H1 (cell line): ENCODE results near the gene CDKN3. TPM values are rescaled to one million over a fixed set of nuclear protein-coding genes. Genes with fewer than 3 reads are reported as not detected.

Source experiments
- CTCF ChIA-PET: fragments of 300-600 bp; sonication (Branson Sonifier 250); formaldehyde crosslinking; loops from one replicate; lab custom pipeline; 2021; ENCODE audit not compliant: partially characterized antibody; lab: Charles Lee
- POLR2A ChIA-PET: fragments of 300-600 bp; sonication (Branson Sonifier 250); formaldehyde crosslinking; loops from one replicate; lab custom pipeline; 2021; ENCODE audit warnings: inconsistent platforms; ENCODE audit not compliant: partially characterized antibody; lab: Charles Lee
- DNase-seq, 2 experiments: peaks; one replicate each; pipeline versions ENCODE4 v3.0.0 to v3.0.0-alpha.2; 2010 to 2022; ENCODE audit warnings: low spot score in 2 of 2, low read depth in 1 of 2, mixed read lengths in 1 of 2
- FAIRE-seq: peaks from 2 replicates; lab custom pipeline; 2011; peaks lifted over from hg19 to GRCh38; lab: Jason Lieb, UNC
- H2AFZ ChIP-seq: 2 replicates; pipeline ENCODE4 v1.8.1; 2012; ENCODE audit warnings: low read length, inconsistent platforms
- H2AK5ac ChIP-seq: 2 replicates; pipeline ENCODE4 v1.6.1; 2013; ENCODE audit warnings: low read depth, low read length
- H2BK120ac ChIP-seq: replicated peaks from 2 replicates; pipeline ENCODE3; 2013; ENCODE audit warnings: low read depth, low read length, inconsistent platforms
- H2BK12ac ChIP-seq: 2 replicates; pipeline ENCODE4 v1.6.1; 2013; ENCODE audit warnings: low read depth, low read length
- H2BK15ac ChIP-seq: 2 replicates; pipeline ENCODE4 v1.6.1; 2013; ENCODE audit warnings: low read length
- H2BK20ac ChIP-seq: 2 replicates; pipeline ENCODE4 v1.6.1; 2013; ENCODE audit warnings: low read length
- H2BK5ac ChIP-seq: 2 replicates; pipeline ENCODE4 v1.6.1; 2013; ENCODE audit warnings: low read depth, low read length
- H3K14ac ChIP-seq: 2 replicates; pipeline ENCODE4 v1.6.1; 2013; ENCODE audit warnings: inconsistent platforms; ENCODE audit not compliant: insufficient read length
- H3K18ac ChIP-seq: 2 replicates; pipeline ENCODE4 v1.6.1; 2013; ENCODE audit warnings: low read length; ENCODE audit errors: extremely low read depth
- H3K23ac ChIP-seq: 2 replicates; pipeline ENCODE4 v1.6.1; 2013; ENCODE audit warnings: inconsistent platforms; ENCODE audit not compliant: insufficient read length
- H3K23me2 ChIP-seq: 2 replicates; pipeline ENCODE4 v1.6.1; 2013; ENCODE audit warnings: low read depth, low read length
- H3K27ac ChIP-seq: 2 replicates; pipeline ENCODE4 v1.6.1; 2011; ENCODE audit warnings: low read depth, low read length, inconsistent platforms
- H3K27me3 ChIP-seq, 4 experiments: replicated peaks in 1 of 4; 1 replicate in 1 of 4; 2 replicates in 3 of 4; pipeline versions ENCODE4 v1.6.1 to v1.8.1; 2011 to 2013; ENCODE audit warnings: low read length in 3 of 4, mild to moderate bottlenecking in 3 of 4, inconsistent platforms in 2 of 4, mixed read lengths in 2 of 4, moderate library complexity in 1 of 4; ENCODE audit not compliant: control insufficient read depth in 3 of 4, insufficient read depth in 3 of 4; ENCODE audit errors: extremely low read depth in 1 of 4
- H3K36me3 ChIP-seq, 4 experiments: 2 replicates each; pipeline versions ENCODE4 v1.6.1 to v1.8.1; 2011 to 2013; ENCODE audit warnings: mild to moderate bottlenecking in 4 of 4, low read length in 3 of 4, moderate library complexity in 2 of 4, control low read depth in 1 of 4, inconsistent platforms in 1 of 4; ENCODE audit not compliant: insufficient read depth in 4 of 4, control insufficient read depth in 2 of 4
- H3K4ac ChIP-seq: replicated peaks from 2 replicates; pipeline ENCODE3; 2013; ENCODE audit warnings: low read length, low read depth, mixed read lengths, inconsistent platforms; ENCODE audit not compliant: insufficient read length
- H3K4me1 ChIP-seq, 4 experiments: replicated peaks in 1 of 4; 1 replicate in 1 of 4; 2 replicates in 3 of 4; pipeline versions ENCODE4 v1.6.1 to v1.8.1; 2011 to 2013; ENCODE audit warnings: low read length in 3 of 4, inconsistent platforms in 2 of 4, mixed read lengths in 1 of 4; ENCODE audit not compliant: insufficient read depth in 4 of 4, control insufficient read depth in 3 of 4
- H3K4me2 ChIP-seq, 2 experiments: 2 replicates each; pipeline versions ENCODE4 v1.6.1 to v1.8.1; 2011 to 2013; ENCODE audit warnings: low read depth in 2 of 2, low read length in 2 of 2, control low read depth in 1 of 2, inconsistent platforms in 1 of 2, mild to moderate bottlenecking in 1 of 2; ENCODE audit not compliant: insufficient read depth in 1 of 2
- H3K4me3 ChIP-seq, 4 experiments: fragments of 200-600, 300-600 bp in 1 of 4; sonication (generic), shearing (Covaris generic), sonication (Bioruptor Twin) in 1 of 4; 2 replicates each; pipeline versions ENCODE4 v1.5.1 to v1.8.1; 2011 to 2016; ENCODE audit warnings: low read length in 4 of 4, low read depth in 3 of 4, control low read depth in 2 of 4, inconsistent platforms in 2 of 4, mild to moderate bottlenecking in 2 of 4, mixed read lengths in 1 of 4, moderate library complexity in 1 of 4; ENCODE audit not compliant: insufficient read depth in 2 of 4; ENCODE audit errors: extremely low read depth in 1 of 4
- H3K56ac ChIP-seq: replicated peaks from 2 replicates; pipeline ENCODE3; 2013; ENCODE audit warnings: low read depth, mild to moderate bottlenecking, mixed read lengths, low read length, inconsistent platforms; ENCODE audit not compliant: insufficient read length
- H3K79me1 ChIP-seq: 2 replicates; pipeline ENCODE4 v1.6.1; 2013; ENCODE audit warnings: low read depth, low read length, control low read depth
- H3K79me2 ChIP-seq, 2 experiments: 2 replicates each; pipeline versions ENCODE4 v1.6.1 to v1.8.1; 2012 to 2013; ENCODE audit warnings: low read length in 2 of 2, mild to moderate bottlenecking in 2 of 2, inconsistent platforms in 1 of 2; ENCODE audit not compliant: insufficient read depth in 2 of 2, control insufficient read depth in 1 of 2
- H3K9ac ChIP-seq, 4 experiments: replicated peaks in 1 of 4; 1 replicate in 1 of 4; 2 replicates in 3 of 4; pipeline versions ENCODE4 v1.6.1 to v1.8.1; 2011 to 2013; ENCODE audit warnings: low read depth in 3 of 4, low read length in 3 of 4, control low read depth in 2 of 4, mild to moderate bottlenecking in 2 of 4, moderate library complexity in 2 of 4, inconsistent platforms in 1 of 4; ENCODE audit errors: extremely low read depth in 1 of 4
- H3K9me3 ChIP-seq, 2 experiments: 2 replicates each; pipeline versions ENCODE4 v1.6.1 to v1.8.1; 2012 to 2013; ENCODE audit warnings: mild to moderate bottlenecking in 2 of 2, moderate library complexity in 2 of 2, control low read depth in 1 of 2, inconsistent platforms in 1 of 2, low read depth in 1 of 2, low read length in 1 of 2, mixed read lengths in 1 of 2; ENCODE audit not compliant: insufficient read depth in 2 of 2
- H4K20me1 ChIP-seq, 2 experiments: replicated peaks in 1 of 2; 2 replicates each; pipeline versions ENCODE3 to v1.8.1; 2011 to 2013; ENCODE audit warnings: inconsistent platforms in 2 of 2, low read length in 2 of 2, mild to moderate bottlenecking in 1 of 2; ENCODE audit not compliant: insufficient read depth in 2 of 2, control insufficient read depth in 1 of 2
- H4K5ac ChIP-seq: 2 replicates; pipeline ENCODE4 v1.6.1; 2013; ENCODE audit warnings: low read length, low read depth, mixed read lengths, inconsistent platforms; ENCODE audit not compliant: insufficient read length
- H4K8ac ChIP-seq: 2 replicates; pipeline ENCODE4 v1.8.0; 2013; ENCODE audit warnings: mild to moderate bottlenecking, moderate library complexity, low read length, inconsistent platforms; ENCODE audit not compliant: insufficient read depth; ENCODE audit errors: extremely low read depth
- H4K91ac ChIP-seq: replicated peaks from 2 replicates; pipeline ENCODE3; 2013; ENCODE audit warnings: low read length, mixed read lengths, inconsistent platforms; ENCODE audit not compliant: insufficient read length
- BCL11A ChIP-seq, 2 experiments: IDR thresholded peaks; one replicate each; pipeline ENCODE4 v1.6.1; 2011; ENCODE audit warnings: low read depth in 2 of 2, low read length in 2 of 2, mild to moderate bottlenecking in 2 of 2
- CTCF ChIP-seq, 3 experiments: IDR thresholded peaks; 1 replicate in 2 of 3; 2 replicates in 1 of 3; pipeline versions ENCODE4 v1.5.1 to v1.6.1; 2011; ENCODE audit warnings: low read length in 3 of 3, mild to moderate bottlenecking in 3 of 3, inconsistent platforms in 2 of 3, low read depth in 1 of 3, moderate library complexity in 1 of 3; ENCODE audit not compliant: insufficient read depth in 1 of 3; ENCODE audit errors: control extremely low read depth in 1 of 3
- EGR1 ChIP-seq: IDR thresholded peaks from 2 replicates; pipeline ENCODE4 v1.6.1; 2011; ENCODE audit warnings: low read depth, low read length, borderline replicate concordance
- JUN ChIP-seq: IDR thresholded peaks from 2 replicates; pipeline ENCODE4 v1.6.1; 2011; ENCODE audit warnings: low read depth, mild to moderate bottlenecking, improper control_type of control experiment, low read length
- KDM1A ChIP-seq: fragments of 200-600, 300-600 bp; sonication (generic); IDR thresholded peaks from 2 replicates; pipeline ENCODE4 v1.7.1; 2016; ENCODE audit warnings: mild to moderate bottlenecking, low read length, borderline replicate concordance
- MAX ChIP-seq: IDR thresholded peaks from 2 replicates; pipeline ENCODE4 v1.6.1; 2012; ENCODE audit warnings: inconsistent platforms
- NANOG ChIP-seq: IDR thresholded peaks from 2 replicates; pipeline ENCODE4 v1.6.1; 2011; ENCODE audit warnings: low read length, low read depth, mild to moderate bottlenecking, inconsistent platforms; ENCODE audit not compliant: insufficient read depth, poor library complexity, severe bottlenecking
- PHF8 ChIP-seq: fragments of 200-600 bp; sonication (generic); conservative IDR thresholded peaks from 2 replicates; pipeline ENCODE4 v1.7.1; 2012; ENCODE audit warnings: low read depth, mild to moderate bottlenecking, inconsistent platforms, low read length, moderate library complexity
- SAP30 ChIP-seq: fragments of 300-600 bp; sonication (generic); IDR thresholded peaks from 2 replicates; pipeline ENCODE4 v1.7.1; 2012; ENCODE audit warnings: low read length, moderate library complexity, mild to moderate bottlenecking, inconsistent platforms; ENCODE audit not compliant: insufficient read depth, insufficient replicate concordance
- SP2 ChIP-seq: IDR thresholded peaks from 2 replicates; pipeline ENCODE4 v1.6.1; 2012; ENCODE audit warnings: mild to moderate bottlenecking, low read length, inconsistent platforms
- WGBS, 2 experiments: shearing (Covaris generic) in 1 of 2; methylation state at CpG; one replicate each; pipeline versions ENCODE4 v1.1.6 to v1.1.7; 2013 to 2015; ENCODE audit warnings: low lambda C conversion rate in 2 of 2, mixed read lengths in 2 of 2, inconsistent platforms in 1 of 2, low coverage in 1 of 2, missing lambda C conversion rate in 1 of 2; ENCODE audit not compliant: insufficient replicate concordance in 2 of 2, insufficient coverage in 1 of 2, insufficient read length in 1 of 2; ENCODE audit errors: extremely low coverage in 1 of 2, missing lambda C conversion rate in 1 of 2; 5-methylcytosine and 5-hydroxymethylcytosine counted together
- polyA plus RNA-seq, 7 experiments: library from polyadenylated mRNA; depleted of rRNA in 3 of 7; stranded (reverse) in 5 of 7; unstranded in 2 of 7; fragments of >200 nt in 5 of 7; fragments of 200-250 nt in 2 of 7; gene quantifications; 1 replicate in 5 of 7; 2 replicates in 1 of 7; 4 replicates in 1 of 7; pipeline versions ENCODE4 v1.2.1 to v1.2.3, GENCODE V29; 2011 to 2013; ENCODE audit warnings: missing spikeins in 2 of 7, mixed read lengths in 2 of 7
- total RNA-seq: library from RNA; stranded (reverse); fragmentation: NEBNext Ultra II Directional; extraction: Animal tissue kit (Norgen Biotek cat#: 25700); gene quantifications from 2 replicates; pipeline ENCODE4 v1.2.1, GENCODE V29; 2021

CDKN3 gene
- total and polyA plus RNA-seq, 2 of the 8 experiments (the other 6 are each of a cell fraction or from before 2014, with no cell fraction given), result 43.5 to 48.3 TPM

DNA sequence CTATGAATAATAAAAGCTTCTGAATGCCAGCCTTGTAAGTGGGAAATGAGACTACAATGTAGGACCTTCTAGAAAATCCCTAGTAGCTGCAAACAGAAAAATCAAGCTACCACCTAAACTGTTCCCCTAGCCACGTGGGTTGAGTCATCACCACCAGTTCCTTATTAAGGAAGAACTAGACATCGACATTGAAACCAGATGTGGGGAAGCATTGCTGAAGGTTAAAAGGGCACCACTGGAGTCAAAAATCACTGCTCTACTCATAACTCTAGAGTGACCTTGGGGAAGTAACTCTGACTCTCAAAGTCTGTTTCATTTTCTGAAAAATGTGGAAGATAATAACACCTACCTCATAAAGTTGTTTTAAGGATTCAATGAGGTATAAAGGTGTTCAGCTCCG is 53.7 kb downstream of the CDKN3 start:
- H3K79me2 ChIP-seq, result no peaks in the 10 kb centered on the region
- no peaks in the 10 kb centered on the region for H3K9me3 ChIP-seq
- no peak overlapping the region for H3K4ac ChIP-seq
- POLR2A ChIA-PET, result no interaction called here
- no peak overlapping the region for H3K18ac ChIP-seq
- no peak overlapping the region for H3K4me2 ChIP-seq
- no peak overlapping the region for H2BK20ac ChIP-seq
- FAIRE-seq (no peak), DNase-seq (no peak)
- H3K4me1 ChIP-seq, result no peaks in the 10 kb centered on the region
- no peak overlapping the region for H2BK5ac ChIP-seq
- no peaks in the 10 kb centered on the region for H4K20me1 ChIP-seq
- no peak overlapping the region for H4K91ac ChIP-seq
- H3K4me3 ChIP-seq, result no peak overlapping the region
- H2BK120ac ChIP-seq, result no peak overlapping the region
- no peak overlapping the region for H3K23ac ChIP-seq
- H3K56ac ChIP-seq, result no peak overlapping the region
- no peak overlapping the region for H3K27ac ChIP-seq
- H2BK12ac ChIP-seq, result no peak overlapping the region
- H4K5ac ChIP-seq, result no peak overlapping the region
- CTCF ChIA-PET, result interaction anchor here (0.7 to 1.0 kb wide), 2 partner anchors 16 to 240 kb away, joined by 3 read pairs; no protein-coding TSS in a partner anchor
- H3K27me3 ChIP-seq, result no peaks in the 10 kb centered on the region
- no peaks in the 10 kb centered on the region for H3K79me1 ChIP-seq
- H4K8ac ChIP-seq, result no peak overlapping the region
- no peak overlapping the region for H2AK5ac ChIP-seq
- H3K36me3 ChIP-seq, result no peaks in the 10 kb centered on the region
- H2AFZ ChIP-seq, result no peak overlapping the region
- no peak overlapping the region for H3K9ac ChIP-seq
- no peak overlapping the region for H2BK15ac ChIP-seq
- 85% methylated on average over 3 of the region's 3 CpGs; no CpG with 5 or more reads in 1 of the 2 experiments for WGBS, 2 experiments
- no peaks in the 10 kb centered on the region for H3K23me2 ChIP-seq
- H3K14ac ChIP-seq, result no peak overlapping the region
- TF ChIP-seq SP2, result no peak
- no peak for TF ChIP-seq PHF8
- TF ChIP-seq JUN, result no peak
- TF ChIP-seq EGR1, result no peak
- TF ChIP-seq CTCF (IDR thresholded peaks at IDR 0.05; ENCODE audit: control extremely low read depth in 1 of 3, insufficient read depth in 1 of 3, low read depth in 1 of 3, low read length in 3 of 3), result no peak
- no peak for TF ChIP-seq MAX
- TF ChIP-seq NANOG, result no peak
- TF ChIP-seq KDM1A, result no peak
- no peak for TF ChIP-seq SAP30
- no peak for TF ChIP-seq BCL11A (IDR thresholded peaks at IDR 0.05; ENCODE audit: low read depth in 2 of 2, low read length in 2 of 2)
